Esophagus squamous epithelium (tissue), 4 donors: ENCODE results near the gene SPATC1L.

Experiments
- CTCF ChIP-seq, 6 experiments: fragments of 450-650 bp in 4 of 6; fragments of 200-600 bp in 2 of 6; sonication (generic) in 2 of 6; IDR thresholded peaks; one replicate each; pipeline ENCODE4 v1.5.1; 2016 to 2019; ENCODE audit warnings: antibody characterized with exemption in 6 of 6, mild to moderate bottlenecking in 4 of 6, moderate library complexity in 4 of 6
- POLR2A ChIP-seq, 4 donors: fragments of 450-650 bp; IDR thresholded peaks; one replicate each; pipeline ENCODE4 v1.6.1; 2017; ENCODE audit warnings: antibody characterized with exemption in 4 of 4, mild to moderate bottlenecking in 4 of 4, moderate library complexity in 3 of 4

GRCh38 chr21:46119637-46120271 lies 64.5 kb downstream of the SPATC1L start:
- TF ChIP-seq CTCF (IDR thresholded peaks at IDR 0.05) (no peak), POLR2A (IDR thresholded peaks at IDR 0.05) (no peak)
